OCI-LY3 (cell line): Measurements from ENCODE around the gene HEMK1.

Source experiments
- CTCF ChIP-seq: fragments of 200-600, 300-600 bp; sonication (generic); IDR thresholded peaks from 2 replicates; pipeline ENCODE4 v1.5.1; 2014; ENCODE audit warnings: antibody characterized with exemption, low read length, low read depth
- EZH2phosphoT487 ChIP-seq: fragments of 200-600 bp; shearing (Covaris generic); IDR thresholded peaks from 2 replicates; pipeline ENCODE4 v1.6.1; 2018; ENCODE audit warnings: antibody characterized with exemption, mixed run types, low read depth

GRCh38 chr3:50644561-50644960 is 75.2 kb downstream of the HEMK1 start:
- TF ChIP-seq CTCF (no peak), EZH2phosphoT487 (no peak)
